UCSD-AML1 (cell line): ENCODE data around the gene OSBPL9.

ENCODE experiments used
- DNase-seq: peaks from one replicate; lab custom pipeline; 2025; ENCODE audit not compliant: unreplicated experiment; lab: John Stamatoyannopoulos, UW

The OSBPL9 gene

DNA sequence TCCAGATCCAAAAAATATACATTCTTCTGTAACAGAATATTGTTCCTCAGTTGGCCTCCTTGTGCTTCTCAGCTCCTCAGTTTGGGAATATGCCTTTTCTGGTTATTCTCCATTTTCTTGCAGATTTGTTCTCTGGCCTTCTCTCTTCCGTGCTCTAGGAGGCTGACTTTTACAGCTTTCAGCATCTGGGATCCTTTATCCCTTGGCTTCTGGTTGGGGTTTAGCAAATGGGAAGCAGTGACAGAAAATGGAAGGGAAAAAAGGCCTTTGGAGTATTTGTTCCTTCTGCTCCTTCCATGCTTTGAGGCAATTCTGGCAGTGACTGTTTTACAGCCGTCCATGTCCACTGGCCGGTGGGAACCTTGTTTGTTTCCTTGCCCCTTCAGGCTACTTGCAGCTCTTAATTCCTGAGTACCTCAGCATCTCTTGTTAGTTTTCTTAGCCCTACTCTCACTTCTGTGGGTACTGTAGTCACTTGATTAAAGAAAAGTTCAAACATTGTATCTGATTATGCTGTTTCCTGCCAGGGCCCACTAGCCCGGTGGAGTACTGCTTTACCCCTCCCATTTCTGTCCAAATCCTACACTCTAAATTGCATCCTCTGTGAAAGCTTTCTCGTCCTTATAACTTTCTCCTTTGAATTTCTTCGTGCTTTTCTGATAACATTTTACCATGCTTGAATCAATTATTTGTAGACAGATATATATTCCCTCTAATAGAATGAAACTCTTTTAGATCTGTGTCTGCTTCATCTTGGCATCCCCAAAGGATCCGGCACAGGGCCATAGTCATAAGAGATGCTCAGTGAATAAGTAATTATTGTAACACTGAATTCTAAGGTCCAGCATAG, 118.2 kb downstream of the OSBPL9 start:
- no peak for DNase-seq

DNA sequence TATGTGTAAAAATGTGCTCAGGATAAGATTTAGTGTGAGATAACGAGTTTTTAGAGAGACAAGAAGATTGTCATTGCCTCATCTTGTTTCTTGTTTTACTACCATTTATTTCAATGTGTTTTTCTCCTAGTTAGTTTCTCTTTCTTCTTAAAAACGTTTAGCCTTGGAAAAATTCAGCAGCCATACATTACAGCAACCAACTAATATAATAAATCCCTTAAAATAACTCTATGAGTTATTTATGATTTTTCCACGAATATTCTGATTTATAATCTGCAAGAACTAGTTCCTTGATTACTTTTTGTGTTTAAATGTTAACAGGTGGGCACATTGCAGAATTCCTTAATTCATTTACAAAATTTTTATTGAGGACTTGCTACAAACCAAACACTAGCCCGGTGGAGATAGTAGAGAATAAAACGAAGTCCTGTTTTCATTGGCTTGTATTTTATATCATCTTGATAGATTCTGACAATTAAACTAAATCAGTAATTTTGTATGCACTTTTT, 118.9 kb downstream of the OSBPL9 start:
- DNase-seq, result no peak

DNA sequence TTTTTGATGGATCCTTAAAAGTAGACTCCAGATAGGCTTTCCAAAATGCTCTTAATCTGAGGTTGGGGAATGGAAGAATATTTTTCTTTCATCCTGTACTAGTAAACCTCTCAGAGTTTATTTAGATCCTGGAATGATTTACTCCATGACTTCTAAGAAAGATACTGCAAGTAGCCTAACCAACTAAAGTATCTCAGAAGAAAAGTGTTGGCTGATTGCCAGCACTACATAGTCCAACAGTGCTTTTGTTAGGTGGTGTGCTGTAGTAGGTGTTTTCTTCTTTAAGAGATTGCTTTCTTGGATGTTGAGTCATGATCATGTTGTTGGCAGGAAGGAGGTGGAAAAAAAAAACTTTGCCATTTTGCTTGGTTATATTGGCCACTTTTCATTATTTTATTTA, 119.8 kb downstream of the OSBPL9 start:
- no peak for DNase-seq

DNA sequence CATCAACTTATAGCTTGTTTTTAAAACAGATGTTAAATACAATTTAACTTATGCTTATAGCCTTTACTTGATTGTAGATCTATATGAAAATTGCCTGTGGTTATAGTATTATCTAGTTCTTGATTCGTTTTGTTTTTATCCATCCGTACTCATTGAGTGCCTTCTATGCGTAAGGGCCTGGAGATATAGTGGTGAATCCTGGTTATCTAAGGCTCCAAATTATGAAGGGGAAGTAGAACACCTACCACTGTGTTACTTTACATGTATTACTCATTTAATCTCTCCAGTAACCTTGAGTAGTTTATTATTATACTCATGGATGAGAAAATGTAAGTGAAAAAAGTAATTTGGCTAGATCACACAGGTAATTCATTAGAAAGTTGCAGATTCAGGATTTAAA, 121.8 kb downstream of the OSBPL9 start:
- no peak for DNase-seq

DNA sequence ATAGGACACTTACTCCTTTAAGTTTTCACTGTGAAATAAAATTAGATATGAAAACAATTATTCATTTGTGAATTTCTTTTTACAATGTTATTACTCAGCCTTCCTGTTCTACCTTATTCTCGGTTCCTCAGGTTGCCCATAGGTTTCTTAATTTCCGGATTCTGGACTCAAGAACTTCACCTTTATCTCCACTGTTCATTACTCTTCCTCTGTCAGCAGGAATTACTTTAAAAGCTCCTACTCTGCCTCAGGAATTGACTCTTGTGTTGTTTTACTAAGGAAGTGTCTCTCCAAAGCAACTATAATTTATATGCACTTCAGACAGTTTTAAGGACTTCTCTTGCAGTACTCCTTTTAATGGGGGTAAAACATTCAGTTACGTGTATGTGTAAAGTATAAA, 123.8 kb downstream of the OSBPL9 start:
- DNase-seq, result no peak

DNA sequence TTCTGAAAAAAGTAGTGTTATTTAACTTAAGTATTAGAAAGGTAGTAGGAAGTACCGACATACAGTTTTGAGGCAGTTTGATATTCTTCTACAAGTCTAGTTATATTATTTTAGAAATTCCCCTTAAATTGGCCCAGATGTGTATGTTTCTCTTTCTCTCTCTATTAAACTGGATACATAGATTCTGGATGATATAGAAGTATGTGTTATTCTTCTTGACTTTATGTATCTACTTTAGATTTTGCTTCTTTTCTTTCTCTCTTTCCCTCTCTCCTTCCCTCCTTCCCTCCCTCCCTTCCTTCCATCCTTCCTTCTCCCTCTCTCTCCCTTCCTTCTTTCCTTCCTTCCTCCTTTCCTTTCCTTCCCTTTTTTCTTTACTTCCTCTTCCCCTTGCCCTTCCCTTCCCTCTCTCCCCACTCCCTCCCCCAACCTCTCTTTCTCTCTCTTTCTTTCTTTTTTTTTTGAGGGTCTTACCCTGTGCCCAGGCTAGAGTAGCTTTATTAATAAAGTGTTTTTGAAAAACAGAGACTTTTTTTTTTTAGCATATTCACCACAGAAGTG, 124.3 kb downstream of the OSBPL9 start:
- DNase-seq, result no peak

DNA sequence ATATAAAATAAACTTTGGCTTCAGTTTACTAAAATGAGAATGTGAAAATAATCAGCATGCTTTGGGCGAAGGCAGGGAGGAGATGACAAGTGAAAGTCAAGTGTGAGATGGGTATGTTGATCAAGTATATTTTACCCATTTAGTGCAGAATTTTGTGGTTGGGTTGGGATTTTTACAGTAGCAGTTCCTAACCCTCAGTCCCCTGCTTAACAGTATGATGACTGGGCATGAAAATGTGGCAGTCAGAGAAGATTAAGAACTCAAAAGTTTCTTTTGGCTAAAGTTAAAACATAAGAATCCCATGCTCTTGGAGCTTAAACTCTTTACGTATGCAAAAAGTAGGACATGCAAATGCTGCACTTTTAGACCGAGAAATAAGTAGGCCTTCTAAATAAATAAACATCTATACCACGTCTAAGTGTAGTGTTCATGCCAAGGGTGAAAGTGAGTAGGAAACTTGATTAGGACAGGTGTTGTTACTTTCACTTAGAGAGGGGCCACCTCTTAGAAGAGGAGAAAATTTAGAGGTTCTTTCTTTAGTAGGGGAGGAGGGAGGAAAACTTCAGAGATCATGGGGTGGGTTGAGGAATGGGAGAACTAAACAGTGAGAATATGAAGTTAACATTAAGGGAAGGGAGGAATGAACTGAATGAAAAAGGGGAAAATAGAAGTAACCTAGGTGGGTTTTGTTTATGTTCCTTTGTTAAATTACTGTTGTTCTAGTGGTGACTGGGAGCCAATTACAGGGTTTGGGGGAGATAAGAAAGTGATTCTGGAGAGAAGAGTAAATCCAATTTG, 127.8 kb downstream of the OSBPL9 start:
- DNase-seq, result no peak

DNA sequence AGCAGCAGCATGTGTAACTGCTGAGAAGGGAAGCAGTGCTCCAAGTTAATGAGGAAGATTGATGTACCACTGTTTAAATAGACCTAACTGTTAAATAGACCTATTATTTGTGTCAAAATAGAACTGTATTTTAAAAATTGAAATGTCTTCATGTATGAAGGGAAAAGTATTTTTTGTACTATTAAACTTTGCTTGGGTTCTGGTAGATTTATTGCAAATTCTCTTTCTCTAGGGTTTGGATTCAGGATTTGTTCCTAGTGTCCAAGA, 128.3 kb downstream of the OSBPL9 start:
- DNase-seq, result no peak

DNA sequence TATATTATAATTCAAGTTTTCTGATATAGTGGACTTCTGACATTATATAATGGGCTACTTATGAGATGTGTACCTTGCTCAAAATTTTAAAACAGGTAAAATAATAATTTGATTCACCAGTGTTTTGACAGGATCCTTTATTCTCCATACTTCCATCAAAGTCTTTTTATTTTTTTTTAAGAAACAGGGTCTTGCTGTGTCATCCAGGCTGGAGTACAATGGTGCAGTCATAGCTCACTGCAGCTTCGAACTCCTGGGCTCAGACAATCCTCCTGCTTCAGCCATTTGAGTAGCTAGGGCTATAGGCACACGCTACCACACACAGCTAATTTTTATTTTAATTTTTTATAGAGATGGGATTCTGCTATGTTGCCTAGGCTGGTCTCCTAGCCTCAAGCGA, 132.3 kb downstream of the OSBPL9 start:
- no peak for DNase-seq

DNA sequence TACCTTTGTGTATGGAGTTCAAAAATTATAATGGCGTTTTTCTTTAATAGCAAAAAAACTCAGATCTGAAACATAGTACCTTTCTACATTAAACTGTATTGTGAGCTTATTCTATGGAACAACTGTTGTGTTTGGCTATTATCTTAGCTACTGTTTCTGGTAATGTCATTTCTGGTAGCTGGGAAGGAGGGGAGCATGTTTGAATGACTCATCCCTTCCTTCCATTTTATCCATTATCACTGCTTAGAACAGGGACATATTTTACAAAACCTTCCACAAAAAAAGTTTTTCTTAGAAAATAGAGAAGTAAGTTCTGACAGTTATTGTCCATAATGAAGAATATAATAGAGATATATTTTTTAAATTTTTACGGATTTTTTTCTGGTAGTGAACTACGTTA, 133.3 kb downstream of the OSBPL9 start:
- no peak for DNase-seq

DNA sequence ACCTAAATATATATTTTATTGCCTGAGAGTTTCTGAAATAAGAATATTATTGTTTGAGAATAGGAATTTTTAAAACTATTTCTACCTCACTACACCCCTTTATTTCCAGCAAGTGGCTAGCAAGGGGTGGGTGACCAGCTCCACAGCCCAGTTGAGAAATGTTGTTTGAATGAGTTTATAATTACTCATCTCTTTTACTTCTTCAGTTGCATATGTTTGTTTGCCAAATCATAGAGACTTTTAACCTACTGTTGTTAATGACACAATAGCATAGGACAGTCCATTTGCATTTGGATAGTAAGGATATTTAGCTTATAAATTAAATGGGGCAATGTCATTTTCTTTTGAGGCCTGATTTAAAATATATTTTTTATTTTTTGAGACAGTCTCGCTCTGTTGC, 133.8 kb downstream of the OSBPL9 start:
- no peak for DNase-seq

DNA sequence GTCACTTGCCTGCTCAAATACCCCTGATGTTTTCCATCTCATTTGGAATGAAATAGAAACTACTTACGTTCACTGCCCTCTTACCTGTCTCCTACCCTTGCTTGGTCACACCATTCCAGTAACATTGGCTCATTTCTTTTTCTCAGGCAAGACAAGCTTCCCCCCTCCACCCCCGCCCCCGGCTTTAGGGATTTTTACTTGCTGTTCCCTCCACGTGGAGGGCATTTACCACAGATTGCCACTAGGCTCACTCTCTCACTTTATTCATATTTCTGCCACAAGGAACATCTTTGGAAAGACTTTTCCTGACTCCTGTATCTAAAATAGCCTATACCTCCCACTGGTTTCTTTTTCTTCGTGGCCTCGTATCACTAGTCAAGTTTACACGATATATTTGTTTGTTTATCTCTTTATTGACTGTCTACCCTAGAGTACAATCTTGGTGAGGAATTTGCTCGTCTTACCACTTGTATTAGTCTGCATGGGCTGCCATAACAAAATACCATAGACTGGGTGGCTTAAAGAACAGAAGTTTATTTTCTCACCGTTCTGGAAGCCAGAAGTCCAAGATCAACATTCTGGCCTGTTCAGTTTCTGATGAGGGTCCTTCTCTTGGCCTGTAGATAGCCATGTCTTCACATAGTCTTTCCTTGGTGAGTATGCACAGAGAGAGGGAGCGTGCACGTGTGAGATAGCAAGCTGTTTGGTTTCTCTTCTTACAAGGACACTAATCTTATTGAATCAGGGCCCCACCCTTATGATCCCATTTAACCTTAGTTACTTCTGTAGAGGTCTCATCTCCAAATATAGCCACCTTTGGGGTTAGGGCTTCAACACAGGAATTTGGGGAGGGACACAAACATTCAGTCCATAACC, 135.4 kb downstream of the OSBPL9 start:
- no peak for DNase-seq

DNA sequence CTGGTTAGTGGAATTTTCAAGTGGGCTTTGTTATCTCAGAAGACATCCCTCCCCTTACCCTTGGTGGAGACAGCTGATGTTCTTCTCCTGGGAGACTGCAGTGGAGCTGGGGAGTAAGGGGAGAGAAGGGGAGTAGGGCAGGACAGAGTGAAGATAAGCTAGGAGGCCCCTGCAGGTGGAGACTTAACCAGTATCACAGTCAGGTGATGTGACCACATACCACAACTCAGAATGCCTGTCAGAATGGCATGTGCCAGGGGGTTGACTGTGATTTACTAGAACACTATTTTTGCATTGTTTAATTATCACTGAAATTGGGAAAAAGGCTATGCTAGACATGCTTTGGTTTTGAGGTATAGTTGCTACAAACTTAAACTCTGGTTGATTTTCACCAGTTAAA, 137.1 kb downstream of the OSBPL9 start:
- no peak for DNase-seq

DNA sequence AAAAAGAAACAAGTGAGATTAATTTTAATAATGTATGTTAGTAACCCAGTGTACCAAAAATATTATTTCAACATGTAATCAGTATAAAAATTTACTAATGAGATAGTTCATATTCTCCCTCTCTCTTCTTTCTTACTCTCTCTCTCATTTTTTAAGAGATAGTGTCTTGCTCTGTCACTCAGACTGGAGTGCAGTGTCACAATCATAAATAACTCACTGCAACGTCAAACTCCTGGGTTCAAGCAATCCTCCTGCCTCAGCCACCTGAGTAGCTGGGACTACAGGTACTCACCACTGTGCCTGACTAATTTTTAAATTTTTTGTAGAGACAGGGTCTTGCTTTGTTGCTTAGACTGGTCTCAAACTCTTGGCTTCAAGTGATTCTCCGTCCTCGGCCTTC, 137.8 kb downstream of the OSBPL9 start:
- DNase-seq, result no peak

DNA sequence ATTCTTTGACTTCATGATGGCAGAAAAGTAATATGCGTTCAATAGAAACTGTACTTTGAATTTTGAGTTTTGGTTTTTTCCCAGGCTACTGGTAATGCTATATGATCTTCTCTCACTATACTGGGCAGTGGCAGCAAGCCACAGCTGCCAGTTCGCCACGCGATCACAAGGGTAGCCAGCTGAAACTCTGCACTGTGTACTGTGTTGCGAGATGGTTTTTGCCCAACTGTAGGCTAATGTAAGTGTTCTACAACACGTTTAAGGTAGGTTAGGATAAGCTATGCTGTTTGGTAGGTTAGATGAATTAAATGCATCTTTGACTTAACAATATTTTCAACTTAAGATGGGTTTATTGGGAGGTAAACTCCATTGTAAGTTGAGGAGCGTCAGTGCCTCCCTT, 138.5 kb downstream of the OSBPL9 start:
- no peak for DNase-seq

DNA sequence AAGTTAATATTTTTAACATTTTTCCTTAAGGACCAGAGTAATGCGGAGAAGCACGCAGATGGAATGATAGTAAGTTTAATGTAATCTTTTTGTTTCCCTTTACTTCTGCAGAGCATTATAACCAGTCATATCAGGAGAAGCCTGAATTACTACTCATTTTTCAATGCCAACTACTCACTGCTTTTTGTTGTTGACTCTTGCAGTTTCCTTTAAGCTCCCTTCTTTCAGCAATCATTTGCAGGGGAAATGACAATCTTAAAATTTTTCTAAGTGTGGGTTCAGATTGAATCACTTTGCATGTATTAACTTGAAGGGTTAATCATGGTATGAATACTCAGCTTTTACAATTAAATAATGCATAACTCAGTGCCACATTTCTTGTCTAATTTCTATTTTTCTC, 139.4 kb downstream of the OSBPL9 start:
- no peak for DNase-seq

DNA sequence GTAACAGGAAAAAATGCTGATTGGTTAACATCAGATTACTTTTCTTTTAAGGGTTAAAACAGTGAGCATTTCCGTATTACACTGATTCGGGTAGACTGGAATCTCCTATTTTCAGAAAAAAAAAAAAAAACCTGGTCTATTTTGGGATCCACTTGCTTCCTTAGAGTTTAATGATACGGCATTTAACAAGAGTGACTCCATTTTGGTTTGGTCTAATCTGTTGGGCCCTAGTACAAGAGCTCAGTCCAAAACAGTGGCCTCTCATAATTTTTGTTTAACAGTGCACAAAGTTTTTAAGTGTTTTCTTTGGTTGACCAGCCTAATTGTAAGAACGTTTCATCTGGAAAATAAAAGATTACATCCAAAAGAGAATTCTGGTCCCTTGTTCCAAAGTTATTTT, 141.4 kb downstream of the OSBPL9 start:
- DNase-seq, result no peak

DNA sequence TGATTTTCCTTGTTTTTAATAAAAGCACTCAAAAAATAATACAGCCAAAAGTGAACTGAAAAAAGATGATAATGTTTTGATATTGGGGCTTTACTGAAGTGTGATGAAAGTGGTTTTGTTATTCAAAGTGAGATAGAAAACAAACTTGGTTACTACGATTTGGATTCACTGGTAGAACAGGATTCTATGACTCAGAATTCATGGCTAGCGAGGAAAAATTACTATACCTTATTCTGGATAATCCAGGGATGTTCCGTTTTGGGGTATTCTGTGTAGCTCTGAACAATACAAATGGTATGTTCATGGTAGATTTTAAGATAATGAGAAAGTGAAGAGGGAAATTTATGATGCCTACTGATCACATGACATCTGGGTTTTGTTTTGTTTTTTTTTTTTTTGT, 144.0 kb downstream of the OSBPL9 start:
- no peak for DNase-seq

DNA sequence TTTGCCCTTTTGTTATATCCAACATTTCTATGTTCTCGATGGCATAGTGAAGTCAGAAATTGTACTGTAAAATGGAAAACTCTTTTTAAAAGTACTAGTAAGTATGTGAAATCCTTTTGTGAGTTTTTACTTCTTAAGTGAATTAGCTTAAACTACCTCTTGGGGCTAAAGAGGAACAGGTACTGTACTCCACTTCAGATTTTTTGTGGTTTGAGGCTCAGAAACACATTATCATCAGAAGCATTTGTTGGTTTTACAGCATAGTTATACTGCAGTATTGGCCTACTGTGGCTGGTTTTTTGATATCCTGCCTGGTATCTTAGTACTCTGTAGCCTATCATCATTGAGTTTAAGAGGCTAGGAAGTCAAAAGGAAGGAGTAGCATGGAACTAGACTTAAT, 144.5 kb downstream of the OSBPL9 start:
- no peak for DNase-seq

DNA sequence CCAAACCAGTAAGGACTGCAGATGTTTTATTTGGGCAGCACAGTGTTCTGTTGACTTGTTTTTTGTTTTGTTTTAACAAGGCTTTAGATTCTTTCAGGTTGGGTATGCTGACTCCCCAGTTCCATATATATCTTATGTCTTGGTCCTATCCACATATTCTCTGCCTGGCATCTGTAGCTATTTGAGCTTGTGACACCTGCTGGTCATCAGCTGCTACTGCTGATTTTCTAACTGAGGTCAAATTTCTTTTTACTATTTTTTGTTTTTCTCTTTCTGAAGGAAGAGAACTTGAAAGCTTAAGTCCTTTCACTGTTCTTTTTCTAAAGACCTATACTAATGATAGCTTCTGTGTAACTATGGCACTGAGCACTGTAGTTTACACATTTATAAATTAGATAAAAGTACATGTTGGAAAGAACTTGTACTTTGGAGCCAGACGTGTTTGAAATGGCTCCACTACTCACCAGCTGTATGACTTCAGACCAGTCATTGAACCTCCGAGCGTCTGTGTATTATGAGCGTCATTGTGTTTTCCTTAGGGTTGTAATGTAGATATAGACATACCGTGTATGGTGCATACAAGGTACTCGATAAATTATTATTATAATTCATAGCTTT, 152.2 kb downstream of the OSBPL9 start:
- DNase-seq, result no peak

DNA sequence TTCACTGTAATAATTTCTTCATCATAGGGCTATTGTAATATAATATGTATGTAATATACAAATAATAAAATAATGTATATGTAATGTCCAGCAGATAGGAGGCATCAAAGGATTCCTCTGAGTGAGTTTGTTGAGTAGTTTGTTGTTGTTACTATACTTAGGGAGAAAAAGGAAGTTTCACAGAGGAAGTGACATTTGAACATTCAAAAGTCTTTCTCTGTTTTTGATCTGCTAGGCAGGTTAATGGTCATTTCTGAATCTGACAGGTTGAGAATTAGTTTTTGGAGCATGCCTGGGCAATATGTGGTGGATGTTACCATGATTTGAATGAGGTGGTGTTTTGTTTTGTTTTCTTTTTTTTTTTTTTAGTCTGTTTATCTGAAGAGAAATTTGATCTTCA, 159.5 kb downstream of the OSBPL9 start:
- DNase-seq, result no peak
